HG03575 (cell line): ENCODE data around the gene HNRNPD.
"Not testable (repeated sequence)": the region's sequence is repeated elsewhere in the genome, so short reads cannot be mapped to it uniquely, and the experiment has no call there.

ENCODE experiments used
- ATAC-seq: cut with Tn5 transposase; IDR thresholded peaks from one replicate; pipeline ENCODE4 v1.9.1; 2021; ENCODE audit not compliant: unreplicated experiment, insufficient number of reproducible peaks, low FRiP score; ENCODE audit errors: extremely low read depth

HNRNPD gene

DNA sequence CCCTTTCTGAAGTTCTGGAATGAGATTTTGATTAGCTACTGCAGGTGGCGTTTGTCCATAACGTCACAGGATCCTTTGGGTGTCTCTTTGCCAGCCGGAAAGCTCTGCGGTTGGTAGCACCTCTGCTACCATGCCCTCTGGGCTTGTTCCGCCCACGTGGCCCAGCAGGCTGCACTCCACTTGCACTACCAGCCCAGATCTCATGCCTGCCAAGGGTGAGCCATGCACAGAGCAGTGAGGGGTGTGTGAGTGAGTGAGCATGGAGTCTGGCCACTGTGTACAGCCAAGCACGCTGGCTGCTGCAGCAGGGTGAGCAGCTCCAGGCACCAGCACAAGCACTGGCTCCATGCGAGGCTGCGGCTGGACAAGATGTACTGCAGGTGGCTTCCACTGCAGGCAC, 6.6 kb upstream of the HNRNPD start:
- ATAC-seq = no peak

DNA sequence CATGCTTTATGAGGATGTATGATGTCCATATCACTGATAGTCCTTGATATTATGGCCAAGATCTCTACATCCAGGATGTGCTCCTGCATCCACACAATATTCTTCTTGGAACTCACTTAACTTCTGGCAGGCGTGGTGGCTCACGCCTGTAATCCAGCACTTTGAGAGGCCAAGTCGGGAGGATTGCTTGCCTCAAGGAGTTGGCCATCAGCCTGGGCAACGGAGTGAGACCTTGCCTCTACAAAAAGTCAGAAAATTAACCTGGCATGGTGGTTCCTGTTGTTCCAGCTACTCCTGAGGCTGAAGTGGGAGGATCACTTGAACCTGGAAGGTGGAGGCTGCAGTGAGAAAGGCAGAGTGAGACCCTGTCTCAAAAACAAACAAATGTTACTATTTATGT, 2.3 kb upstream of the HNRNPD start:
- ATAC-seq = no peak

DNA sequence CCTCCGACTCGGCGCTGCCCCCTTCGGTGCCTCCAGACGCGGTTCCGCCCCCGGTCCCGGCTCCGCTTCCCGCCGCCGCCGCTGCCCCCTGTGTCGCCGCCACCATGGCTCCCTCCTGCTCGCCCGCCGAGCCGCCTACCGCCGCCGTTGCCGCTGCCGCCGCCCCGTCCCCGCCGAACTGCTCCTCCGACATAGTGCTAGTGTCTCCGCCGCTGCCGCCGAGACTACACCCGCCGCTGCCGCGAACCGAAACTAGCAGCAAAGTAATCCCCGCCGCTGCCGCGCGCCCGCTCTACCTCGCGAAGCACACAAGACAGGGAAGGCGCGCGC, 340 bp downstream of the HNRNPD start:
- peak; percentile 1 for ATAC-seq

DNA sequence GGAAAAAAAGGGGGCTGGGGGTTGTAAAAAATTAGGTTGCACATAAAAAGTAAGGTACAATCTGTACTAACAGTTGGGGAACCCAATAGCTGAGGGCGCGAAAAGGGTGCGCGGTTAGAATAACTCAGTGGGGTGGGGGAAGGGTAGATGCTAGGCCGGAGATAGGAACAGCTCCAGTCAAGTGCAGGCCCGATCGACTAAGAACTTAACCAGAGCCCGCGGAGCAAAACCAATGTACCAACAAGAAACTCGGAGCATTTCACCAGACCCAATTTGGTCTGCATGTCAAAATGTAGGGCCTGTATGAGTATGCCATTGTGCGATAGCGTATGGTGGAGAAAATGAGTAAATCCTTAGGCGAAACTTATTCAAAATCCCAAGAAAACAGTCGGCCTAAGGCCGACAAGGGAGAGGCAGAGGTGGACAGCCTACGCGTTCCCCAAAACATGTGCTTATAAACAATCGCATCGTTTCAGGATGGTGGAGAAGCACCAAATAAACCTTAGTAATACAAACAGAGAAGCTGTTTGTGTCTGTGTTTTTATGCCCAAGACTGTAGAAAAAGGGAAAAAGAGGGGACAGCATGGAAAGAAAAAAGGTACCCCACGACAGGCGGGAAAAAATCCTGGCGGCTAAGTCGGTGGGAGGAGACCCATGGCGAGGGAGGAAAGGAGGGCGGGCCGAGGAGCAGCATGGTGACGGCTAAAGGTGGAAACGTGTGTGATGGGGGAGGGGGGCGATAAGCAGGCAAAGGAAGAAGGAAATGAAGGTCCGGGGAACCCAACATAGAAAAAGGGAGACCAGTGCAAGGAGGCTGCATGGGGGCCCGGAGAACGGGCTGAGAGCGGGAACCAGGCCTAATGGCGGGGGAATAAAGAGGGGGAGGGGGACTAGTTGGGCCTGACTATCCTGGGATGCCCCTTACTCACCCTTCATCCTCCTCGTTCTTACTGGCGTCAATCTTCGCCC, 990 bp downstream of the HNRNPD start:
- ATAC-seq = no peak

DNA sequence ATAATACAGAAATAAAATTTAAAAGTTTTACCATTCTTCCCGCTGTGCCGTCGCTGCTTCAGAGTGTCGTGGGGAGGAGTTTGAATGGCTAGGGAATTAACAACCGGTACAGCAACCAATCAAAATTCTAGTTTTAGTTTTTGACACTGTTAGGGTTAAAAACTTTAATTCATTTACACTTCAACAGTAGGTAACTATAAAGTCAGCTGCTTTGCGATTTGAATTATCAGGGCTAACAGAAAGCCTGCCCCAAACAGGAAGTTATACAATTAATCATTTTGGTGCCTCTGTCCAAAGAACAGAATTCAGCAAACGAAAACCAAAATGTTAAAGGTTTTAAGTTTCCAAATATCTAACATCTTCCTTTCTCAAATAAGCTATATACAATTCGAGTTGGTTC, 2.3 kb downstream of the HNRNPD start:
- no peak for ATAC-seq

DNA sequence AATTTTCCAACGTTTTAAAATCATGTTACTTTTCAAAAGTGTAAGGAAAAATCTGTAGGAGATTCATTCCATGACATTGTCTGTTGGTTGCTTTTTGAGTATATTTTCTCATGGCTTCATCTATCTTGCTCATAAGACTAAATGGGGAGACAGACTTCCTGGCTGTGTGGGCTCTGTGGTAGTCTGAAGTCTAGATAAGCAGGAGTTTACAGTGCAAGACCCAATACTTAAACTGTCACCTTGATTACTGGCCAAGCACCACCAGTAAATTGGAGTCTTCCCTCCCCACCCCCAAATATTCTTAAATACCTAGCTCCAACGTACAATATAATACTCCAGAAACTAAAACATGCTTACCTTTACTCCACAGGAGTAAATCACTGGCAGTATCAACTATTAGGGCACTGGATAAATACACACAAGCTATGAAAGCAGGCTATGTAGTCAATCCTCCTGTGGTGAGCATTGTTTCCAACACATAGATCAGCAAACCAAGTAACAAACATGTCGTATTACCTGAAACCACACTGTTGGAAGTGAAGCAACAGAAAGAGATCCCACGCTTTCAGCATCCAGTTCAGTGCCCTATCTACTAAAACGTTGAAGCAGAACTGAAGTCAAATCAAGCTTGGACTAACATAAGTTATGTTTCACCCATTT, 6.2 kb downstream of the HNRNPD start:
- no peak for ATAC-seq

DNA sequence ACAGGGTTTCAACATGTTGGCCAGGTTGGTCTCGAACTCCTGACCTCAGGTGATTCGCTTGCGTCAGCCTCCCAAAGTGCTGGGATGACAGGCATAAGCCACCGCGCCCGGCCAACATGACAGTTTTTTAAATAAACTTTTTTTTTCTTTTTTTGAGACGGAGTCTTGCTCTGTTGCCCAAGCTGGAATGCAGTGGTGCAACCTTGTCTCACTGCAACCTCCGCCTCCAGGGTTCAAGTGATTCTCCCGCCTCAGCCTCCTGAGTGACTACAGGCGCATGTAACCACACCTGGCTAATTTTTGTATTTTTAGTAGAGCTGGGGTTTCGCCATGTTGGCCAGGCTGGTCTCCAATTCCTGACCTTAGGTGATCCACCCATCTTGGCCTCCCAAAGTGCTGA, 7.4 kb downstream of the HNRNPD start:
- not testable (repeated sequence) for ATAC-seq

DNA sequence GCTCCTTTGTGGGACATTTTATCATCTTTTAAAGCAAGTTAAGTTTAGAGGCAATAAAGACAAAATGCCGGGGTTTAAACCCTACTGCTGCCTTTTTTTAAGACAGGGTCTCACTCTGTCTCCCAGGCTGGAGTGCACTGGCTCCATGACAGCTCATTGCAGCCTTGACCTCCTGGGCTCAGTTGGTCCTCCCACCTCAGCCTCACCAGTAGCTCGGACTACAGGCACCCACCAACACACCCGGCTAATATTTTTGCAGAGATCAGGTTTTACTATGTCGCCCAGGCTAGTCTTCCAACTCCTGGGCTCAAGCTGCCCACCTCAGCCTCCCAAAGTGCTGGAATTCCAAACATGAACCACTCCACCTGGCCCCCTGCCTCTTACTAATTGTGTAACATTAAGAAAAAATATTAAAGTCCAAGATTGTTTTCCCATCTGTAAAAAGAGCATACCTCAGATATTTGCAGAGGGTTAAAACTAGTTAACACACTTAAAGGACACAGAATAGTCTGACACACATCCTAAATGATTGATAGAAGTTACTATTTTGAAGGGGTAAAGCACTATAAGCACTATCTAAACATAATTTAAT, 9.8 kb downstream of the HNRNPD start:
- no peak for ATAC-seq

DNA sequence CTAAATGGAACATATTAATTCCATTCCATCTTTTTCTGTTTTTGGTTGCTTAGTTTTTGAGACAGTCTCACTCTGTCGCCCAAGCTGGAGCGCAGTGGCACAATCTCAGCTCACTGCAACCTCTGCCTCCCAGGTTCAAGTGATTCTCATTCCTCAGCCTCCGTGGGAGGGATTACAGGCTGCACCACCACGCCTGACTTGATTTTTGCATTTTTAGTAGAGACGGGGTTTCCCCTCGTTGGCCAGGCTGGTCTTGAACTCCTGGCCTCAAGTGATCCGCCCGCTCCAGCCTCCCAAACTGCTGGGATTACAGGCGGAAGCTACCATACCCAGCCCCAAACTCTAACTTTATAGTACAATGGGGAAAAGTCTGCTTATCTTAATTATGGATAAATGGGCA, 11.2 kb downstream of the HNRNPD start:
- ATAC-seq = no peak

DNA sequence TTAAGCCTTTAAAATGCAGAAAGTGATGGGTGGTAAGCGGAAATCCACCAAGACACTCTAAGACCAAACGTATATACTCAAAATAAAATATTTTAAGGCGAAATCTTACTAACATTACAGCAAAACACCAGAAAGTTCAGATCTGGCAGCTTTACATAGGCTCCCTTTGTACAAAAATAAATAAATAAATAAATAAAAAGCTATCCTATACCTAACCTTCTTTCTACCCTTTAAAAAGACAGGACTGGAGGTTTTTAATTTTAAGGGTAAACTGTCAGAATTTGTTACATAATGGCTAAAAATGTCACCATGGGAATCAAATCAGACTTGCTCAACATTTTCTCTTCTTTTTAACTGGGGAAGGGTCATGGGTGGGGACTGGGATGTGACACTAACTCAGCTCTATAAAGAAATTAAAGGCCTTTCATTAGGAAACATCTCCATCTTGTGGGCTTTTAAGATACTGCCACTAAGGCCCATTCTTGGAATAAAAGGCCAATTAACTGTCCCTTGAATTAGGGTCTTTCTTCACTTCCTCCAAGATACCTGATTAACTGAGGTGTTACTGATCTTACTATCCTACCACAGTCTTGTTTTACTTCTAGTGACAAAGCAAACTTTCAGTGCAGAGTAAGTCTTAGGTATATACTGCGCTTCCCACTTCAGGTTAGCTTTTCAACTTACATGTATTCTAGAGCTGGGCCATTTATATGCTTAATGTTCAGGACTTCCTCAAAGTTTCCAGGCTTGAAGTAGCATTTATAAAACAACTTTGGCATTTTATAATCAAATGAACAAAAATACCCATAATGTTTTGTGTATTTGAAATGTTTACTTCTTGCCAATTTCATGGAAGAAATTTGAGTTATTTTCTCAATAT, 13.3 kb downstream of the HNRNPD start:
- ATAC-seq = no peak

DNA sequence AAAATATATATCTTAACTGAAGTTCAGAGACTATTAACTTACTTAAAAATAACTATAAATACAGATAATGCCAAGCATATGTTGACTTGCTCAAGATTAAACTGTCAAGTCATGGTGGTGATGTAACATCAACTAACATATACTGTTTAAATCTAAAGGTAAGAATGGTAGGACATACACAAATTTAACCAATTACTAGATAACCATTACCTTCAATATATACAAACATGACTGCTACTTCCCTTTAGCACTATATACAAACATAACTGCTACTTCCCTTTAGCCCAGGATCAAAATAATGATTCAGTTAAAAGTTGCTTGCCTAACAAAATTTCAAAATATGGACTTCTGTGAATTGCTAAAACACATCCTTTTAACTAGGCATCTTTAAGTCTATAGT, 14.9 kb downstream of the HNRNPD start:
- no peak for ATAC-seq

DNA sequence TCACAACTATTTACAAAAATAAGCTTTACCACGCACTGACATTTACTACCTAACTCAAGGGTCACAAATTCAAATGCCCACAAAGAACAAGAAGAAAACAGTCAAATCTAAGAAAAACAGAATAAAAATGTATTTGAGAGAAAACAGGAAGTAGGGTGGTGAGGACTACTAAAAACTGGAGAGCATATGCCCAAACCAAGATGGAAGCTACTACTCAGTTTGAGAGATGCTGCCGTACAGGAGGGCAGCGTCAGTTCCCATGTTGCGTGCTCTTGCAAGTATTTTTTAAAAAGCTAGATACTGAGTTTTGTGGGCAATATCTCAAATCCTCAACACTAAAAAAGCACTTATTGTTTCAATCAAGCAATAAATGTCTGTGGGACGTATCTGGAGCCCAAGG, 16.2 kb downstream of the HNRNPD start:
- no peak for ATAC-seq

DNA sequence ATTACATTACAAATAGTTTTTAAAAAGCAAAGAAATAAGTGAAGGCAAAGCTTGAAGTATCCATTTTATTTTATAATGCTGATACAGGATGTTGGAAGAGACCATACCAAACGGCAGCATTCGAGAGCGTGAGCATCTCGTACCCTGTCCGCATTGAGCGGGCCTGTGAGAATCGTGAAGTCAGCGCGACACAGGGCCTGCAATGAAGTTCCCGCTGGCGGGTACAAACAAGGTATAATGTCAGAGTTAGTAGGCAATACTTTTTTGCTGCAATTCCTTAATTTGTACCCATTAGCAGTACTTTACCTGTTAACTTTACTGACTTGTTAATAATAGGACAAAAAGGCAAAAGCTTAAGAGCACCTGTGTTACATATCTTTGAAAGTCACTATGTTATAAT, 19.0 kb downstream of the HNRNPD start:
- ATAC-seq = no peak

DNA sequence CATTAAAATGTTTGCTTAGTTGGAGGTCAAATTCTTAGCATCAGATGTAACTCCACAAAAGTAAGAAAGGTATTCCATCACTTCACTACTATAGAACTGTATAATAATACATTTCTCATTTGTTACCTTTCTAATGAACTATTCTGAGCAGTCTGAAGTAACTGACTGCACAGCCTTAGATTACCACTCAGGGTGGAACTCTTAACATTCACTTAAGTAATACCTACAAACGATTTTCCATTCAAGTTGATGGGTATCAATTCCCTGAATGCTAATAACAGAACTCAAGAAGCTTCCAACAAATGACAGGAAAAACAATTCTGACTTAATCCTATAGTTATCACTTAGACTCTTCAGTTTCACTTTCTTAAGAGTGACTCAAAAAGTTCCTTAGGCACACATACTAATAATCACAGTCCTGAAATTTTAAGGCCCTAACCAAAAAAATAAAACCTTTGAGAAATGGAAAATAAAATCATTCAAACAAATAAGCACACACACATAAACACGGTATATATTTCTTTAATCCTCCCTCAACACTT, 20.9 kb downstream of the HNRNPD start:
- no peak for ATAC-seq

DNA sequence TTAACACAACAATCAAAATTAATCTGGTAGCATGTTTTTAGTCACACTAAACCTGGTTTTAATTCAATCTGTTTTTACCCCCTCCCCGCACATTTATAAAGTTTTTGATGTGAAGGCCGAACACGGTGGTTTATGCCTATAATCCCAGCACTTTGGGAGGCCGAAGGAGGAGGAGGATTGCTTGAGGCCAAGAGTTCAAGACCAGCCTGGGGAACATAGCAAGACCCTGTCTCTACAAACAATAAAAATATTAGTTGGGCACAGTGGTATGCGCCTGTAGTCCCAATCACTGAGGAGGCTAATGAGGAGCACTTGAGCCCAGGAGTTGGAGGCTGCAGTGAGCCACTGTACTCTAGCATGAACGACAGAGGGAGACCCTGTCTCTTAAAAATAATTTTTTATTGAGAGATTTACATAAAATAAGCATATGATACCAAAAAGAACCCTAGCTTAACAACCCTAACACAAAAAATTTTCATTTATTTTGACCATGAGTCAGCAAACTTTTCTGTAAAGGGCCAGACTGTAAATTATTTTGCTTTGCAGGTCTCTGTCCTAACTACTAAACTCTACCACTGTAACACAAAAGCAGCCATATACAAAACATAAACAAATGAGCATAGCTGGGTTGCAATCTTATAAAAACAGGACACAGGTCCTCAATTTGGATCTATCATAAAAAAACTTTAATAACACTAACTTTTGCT, 21.5 kb downstream of the HNRNPD start:
- no peak for ATAC-seq

DNA sequence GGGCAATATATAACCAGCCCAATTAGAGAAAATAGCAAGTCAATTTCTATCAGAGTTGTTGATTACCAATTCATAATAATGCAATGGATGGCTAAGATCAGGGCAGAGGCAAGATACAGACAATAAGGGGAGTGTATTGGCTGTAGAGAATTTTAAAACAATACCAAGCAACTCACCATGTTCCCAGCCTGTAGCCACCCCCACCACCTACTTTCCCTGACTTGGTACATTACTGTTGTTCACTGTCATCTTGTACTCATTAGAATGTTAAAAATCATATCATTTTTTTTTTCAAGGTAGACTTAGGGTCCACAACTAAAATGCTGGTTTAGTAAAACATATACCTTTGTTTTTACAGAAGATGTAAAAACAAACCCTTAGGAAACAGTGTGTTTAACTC, 27.7 kb downstream of the HNRNPD start:
- no peak for ATAC-seq

DNA sequence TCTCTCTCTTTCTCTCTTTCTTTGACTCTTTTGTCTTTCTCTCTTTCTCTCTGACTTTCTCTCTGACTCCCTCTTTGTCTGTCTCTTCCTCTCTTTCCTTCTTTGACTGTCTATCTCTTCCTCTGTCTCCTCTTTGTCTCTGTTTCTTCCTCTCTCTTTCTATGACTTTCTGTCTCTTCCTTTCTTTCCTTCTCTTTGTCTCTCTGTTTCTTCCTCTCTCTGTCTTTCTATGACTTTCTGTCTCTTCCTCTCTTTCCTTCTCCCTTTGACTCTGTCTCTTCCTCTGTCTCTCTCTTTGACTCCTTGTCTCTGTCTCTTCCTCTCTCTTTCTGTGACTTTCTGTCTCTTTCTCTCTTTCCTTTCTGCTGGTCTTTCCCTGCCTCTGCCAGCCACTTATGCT, 38.7 kb downstream of the HNRNPD start:
- ATAC-seq = no peak

DNA sequence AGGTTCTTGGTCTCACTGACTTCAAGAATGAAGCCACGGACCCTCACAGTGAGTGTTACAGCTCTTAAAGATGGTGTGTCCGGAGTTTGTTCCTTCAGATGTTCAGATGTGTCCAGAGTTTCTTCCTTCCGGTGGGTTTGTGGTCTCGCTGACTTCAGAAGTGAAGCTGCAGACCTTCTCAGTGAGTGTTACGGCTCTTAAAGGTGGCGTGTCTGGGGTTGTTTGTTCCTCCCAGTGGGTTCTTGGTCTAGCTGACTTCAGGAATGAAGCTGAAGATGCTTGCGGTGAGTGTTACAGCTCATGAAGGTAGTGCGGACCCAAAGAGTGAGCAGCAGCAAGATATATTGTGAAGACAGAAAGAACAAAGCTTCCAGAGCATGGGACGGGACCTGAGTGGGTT, 40.1 kb downstream of the HNRNPD start:
- not testable (repeated sequence) for ATAC-seq
